Measurements from ENCODE around the gene NRL. TPM values are rescaled to one million over a fixed set of nuclear protein-coding genes. Genes with fewer than 3 reads are reported as not detected.
"Not testable (repeated sequence)": the region's sequence is repeated elsewhere in the genome, so short reads cannot be mapped to it uniquely, and the experiment has no call there.

The NRL gene
- total RNA-seq, 1 experiment from 2014 or later = 1.3 TPM

DNA sequence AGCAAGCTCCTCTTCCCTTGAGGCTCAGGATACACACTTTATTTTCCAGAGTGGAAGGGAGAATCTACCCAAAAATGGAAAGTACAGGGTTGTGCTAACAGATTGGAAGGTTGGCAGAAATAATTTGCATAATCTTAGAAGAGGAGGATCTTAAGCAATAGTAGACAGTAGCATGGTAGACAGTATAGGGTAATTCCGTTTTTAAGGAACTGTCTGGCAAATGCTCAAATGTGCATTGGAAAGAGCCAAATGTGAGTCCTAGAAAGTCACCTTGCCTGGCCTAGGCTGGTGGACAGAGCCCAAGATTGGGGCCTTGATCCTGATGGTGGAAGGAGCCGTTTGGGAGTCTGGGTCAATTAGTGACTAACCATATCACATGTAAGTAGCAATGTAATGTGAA lies 76.1 kb downstream of the NRL start:
- no peak for ATAC-seq
- Mint-ChIP-seq H3K27ac (no peak overlapping the region), H3K36me3 (no peaks in the 10 kb centered on the region), H3K4me1 (peaks cover 12% of the 10 kb centered on the region), H3K4me3 (no peak overlapping the region), H3K9me3 (peaks cover 3% of the 10 kb centered on the region; the same call in 1 of the 2 replicates), H3K27me3 (ENCODE audit: low read depth) (peaks cover 23% of the 10 kb centered on the region)
- TF ChIP-seq FOXK1 (CRISPR knock-in tag; IDR thresholded peaks at IDR 0.05) (no peak), ELF4 (CRISPR knock-in tag; IDR thresholded peaks at IDR 0.05; ENCODE audit: low read depth) (no peak), ZNF416 (CRISPR knock-in tag; IDR thresholded peaks at IDR 0.05) (no peak), FOXP1 (CRISPR knock-in tag; IDR thresholded peaks at IDR 0.05; ENCODE audit: borderline replicate concordance) (no peak), RORB (CRISPR knock-in tag; IDR thresholded peaks at IDR 0.05) (no peak), ZSCAN18 (CRISPR knock-in tag; IDR thresholded peaks at IDR 0.05) (no peak)
- TF ChIP-seq, protein P1, sequence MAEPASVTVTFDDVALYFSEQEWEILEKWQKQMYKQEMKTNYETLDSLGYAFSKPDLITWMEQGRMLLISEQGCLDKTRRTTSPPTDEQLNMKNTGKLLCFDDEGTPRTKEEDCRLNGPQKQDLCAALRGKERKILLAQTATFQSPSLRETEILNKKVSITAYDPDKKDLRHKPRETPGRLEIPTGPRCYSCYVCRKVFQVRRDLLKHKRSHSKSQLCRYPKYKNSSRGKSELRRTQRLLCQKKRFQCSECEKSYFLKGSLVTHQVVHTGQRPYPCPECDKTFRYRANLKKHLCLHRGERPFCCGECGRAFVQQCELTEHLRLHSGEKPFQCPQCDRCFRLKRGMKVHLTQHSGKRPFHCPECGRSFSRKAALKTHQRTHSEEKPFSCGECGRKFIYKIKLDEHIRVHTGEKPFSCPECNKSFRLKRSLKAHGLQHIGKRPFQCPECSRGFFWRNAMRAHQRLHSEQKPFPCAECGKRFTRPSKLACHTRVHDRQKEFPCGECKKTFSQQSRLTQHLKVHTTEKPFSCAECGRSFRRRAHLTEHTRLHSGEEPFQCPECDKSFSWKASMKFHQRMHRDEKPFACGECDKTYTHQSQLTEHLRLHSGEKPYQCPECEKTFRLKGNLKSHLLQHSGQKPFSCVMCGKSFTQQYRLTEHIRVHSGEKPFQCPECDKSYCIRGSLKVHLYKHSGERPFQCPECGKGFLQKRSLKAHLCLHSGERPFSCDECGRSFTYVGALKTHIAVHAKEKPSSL (CRISPR knock-in tag; conservative IDR thresholded peaks at IDR 0.05) = no peak
- POLR2A ChIA-PET = no interaction called here
- CTCF ChIA-PET = interaction anchor here (0.7 to 1.2 kb wide), 2 partner anchors 14 to 407 kb away, joined by 3 read pairs; partner anchors contain the start of gene CARMIL3
- DNase-seq (ENCODE audit: low spot score) = no peak

DNA sequence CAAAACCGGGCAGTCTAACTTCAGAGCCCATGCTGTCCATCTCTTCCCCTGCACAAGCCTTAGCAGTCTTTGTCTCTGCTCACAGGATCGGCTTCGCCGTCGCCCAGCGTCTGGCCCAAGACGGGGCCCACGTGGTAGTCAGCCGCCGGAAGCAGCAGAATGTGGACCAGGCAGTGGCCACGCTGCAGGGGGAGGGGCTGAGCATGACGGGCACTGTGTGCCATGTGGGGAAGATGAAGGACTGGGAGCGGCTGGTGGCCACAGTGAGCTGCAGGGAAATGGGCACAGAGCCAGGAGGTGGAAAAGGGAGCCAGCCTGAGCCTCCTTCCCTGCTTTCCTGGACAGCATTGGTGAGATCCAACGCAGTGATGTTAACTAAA lies 77.1 kb downstream of the NRL start:
- no peak for DNase-seq (ENCODE audit: low spot score)
- CTCF ChIA-PET = interaction anchor here (1.2 kb wide), 1 partner anchor 15 kb away, joined by 3 read pairs; the partner anchor contains the start of gene CARMIL3

DNA sequence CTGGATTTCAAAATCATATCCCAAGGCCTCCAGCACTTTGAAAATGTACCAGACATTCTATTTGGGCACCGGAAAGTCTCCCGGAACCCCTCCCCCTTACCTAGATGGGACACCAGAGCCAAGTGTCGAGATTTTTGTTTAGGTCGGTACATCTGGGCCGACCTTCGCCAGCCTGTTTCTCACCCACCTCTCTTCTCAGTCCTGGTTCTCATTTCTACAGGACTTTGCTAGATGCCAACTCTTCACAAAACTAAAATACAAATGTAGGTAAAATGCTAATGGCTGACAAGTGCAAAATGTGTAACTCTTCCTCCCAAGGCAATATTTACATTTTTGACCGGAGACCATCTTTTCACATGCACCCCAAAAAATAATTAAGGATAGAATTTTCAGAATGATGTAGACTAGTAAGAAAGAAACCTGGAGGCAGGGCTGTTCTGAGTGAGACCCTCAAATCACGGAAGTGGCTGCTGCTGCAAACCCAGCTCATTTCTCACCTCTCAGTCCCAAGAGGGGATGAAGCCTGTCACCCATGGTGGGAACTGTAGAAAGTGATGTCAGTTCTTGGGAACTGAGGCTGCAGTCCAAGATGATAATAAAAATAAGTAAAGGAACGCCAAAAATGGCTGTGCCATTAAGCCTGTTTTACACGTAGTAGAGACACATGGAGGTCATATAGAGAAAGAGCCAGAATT lies 77.6 kb downstream of the NRL start:
- Mint-ChIP-seq H3K27me3 (ENCODE audit: low read depth) (peaks cover 28% of the 10 kb centered on the region), H3K27ac (peak overlapping the region; percentile 10; the same call in 1 of the 2 replicates), H3K4me3 (peak overlapping the region; percentile 91), H3K4me1 (peaks cover 12% of the 10 kb centered on the region), H3K9me3 (peaks cover 12% of the 10 kb centered on the region)
- ATAC-seq; POLR2A ChIA-PET; H3K36me3 Mint-ChIP-seq; DNase-seq (ENCODE audit: low spot score): not testable (repeated sequence)
- CTCF ChIA-PET = interaction anchor here (1.2 kb wide), 1 partner anchor 72 kb away, joined by 8 read pairs; no protein-coding TSS in a partner anchor

More for the DNA sequence above, 77.1 kb downstream of the NRL start:
- Mint-ChIP-seq H3K27me3 (ENCODE audit: low read depth) (peaks cover 24% of the 10 kb centered on the region), H3K4me1 (peaks cover 12% of the 10 kb centered on the region), H3K9me3 (peaks cover 6% of the 10 kb centered on the region), H3K27ac (no peak overlapping the region), H3K36me3 (no peaks in the 10 kb centered on the region), H3K4me3 (no peak overlapping the region)
- POLR2A ChIA-PET = no interaction called here
- no peak for ATAC-seq
- TF ChIP-seq NR3C1 (CRISPR knock-in tag; conservative IDR thresholded peaks at IDR 0.05; ENCODE audit: low read depth) (no peak), ZNF138 (CRISPR knock-in tag; conservative IDR thresholded peaks at IDR 0.05) (no peak), HMGA2 (CRISPR knock-in tag; IDR thresholded peaks at IDR 0.05) (no peak), NFATC4 (CRISPR knock-in tag; IDR thresholded peaks at IDR 0.05) (no peak), ZSCAN18 (CRISPR knock-in tag; IDR thresholded peaks at IDR 0.05) (no peak), ZNF671 (CRISPR knock-in tag; IDR thresholded peaks at IDR 0.05) (no peak), SP1 (CRISPR knock-in tag; conservative IDR thresholded peaks at IDR 0.05) (no peak), SMAD4 (CRISPR knock-in tag; IDR thresholded peaks at IDR 0.05) (no peak), RORB (CRISPR knock-in tag; IDR thresholded peaks at IDR 0.05) (no peak), GRHL2 (CRISPR knock-in tag; IDR thresholded peaks at IDR 0.05; ENCODE audit: insufficient replicate concordance, severe bottlenecking) (no peak), RELA (CRISPR knock-in tag; IDR thresholded peaks at IDR 0.05; ENCODE audit: borderline replicate concordance) (no peak), TP53 (CRISPR knock-in tag; IDR thresholded peaks at IDR 0.05) (no peak), ZBTB21 (CRISPR knock-in tag; IDR thresholded peaks at IDR 0.05; ENCODE audit: borderline replicate concordance) (no peak), CBFB (CRISPR knock-in tag; IDR thresholded peaks at IDR 0.05; ENCODE audit: low read depth) (no peak)
- TF ChIP-seq, protein P2, sequence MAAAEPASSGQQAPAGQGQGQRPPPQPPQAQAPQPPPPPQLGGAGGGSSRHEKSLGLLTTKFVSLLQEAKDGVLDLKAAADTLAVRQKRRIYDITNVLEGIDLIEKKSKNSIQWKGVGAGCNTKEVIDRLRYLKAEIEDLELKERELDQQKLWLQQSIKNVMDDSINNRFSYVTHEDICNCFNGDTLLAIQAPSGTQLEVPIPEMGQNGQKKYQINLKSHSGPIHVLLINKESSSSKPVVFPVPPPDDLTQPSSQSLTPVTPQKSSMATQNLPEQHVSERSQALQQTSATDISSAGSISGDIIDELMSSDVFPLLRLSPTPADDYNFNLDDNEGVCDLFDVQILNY (CRISPR knock-in tag; IDR thresholded peaks at IDR 0.05) = no peak
